H9 (cell line): ENCODE results near the gene SMAD6. TPM values are rescaled to one million over a fixed set of nuclear protein-coding genes. Genes with fewer than 3 reads are reported as not detected.

ENCODE experiments used
- DNase-seq: peaks from one replicate; pipeline ENCODE4 v3.0.0-alpha.2; 2017
- H2AFZ ChIP-seq: one replicate; pipeline ENCODE4 v1.6.1; 2013; ENCODE audit warnings: mild to moderate bottlenecking, low read length, control low read depth, moderate library complexity
- H2AK5ac ChIP-seq: 2 replicates; pipeline ENCODE4 v1.6.1; 2013; ENCODE audit warnings: low read length, control low read depth, mixed read lengths; ENCODE audit not compliant: insufficient read length
- H2BK120ac ChIP-seq: one replicate; pipeline ENCODE4 v1.6.1; 2013; ENCODE audit warnings: low read depth, mild to moderate bottlenecking, low read length, control low read depth, inconsistent platforms; ENCODE audit not compliant: poor library complexity, severe bottlenecking
- H2BK12ac ChIP-seq: 2 replicates; pipeline ENCODE4 v1.6.1; 2013; ENCODE audit warnings: low read length, control low read depth, mixed read lengths, low read depth; ENCODE audit not compliant: insufficient read length
- H2BK15ac ChIP-seq: 2 replicates; pipeline ENCODE4 v1.6.1; 2013; ENCODE audit warnings: low read depth, low read length, control low read depth
- H2BK20ac ChIP-seq: one replicate; pipeline ENCODE4 v1.6.1; 2013; ENCODE audit warnings: low read depth, mild to moderate bottlenecking, low read length, control low read depth, inconsistent platforms; ENCODE audit not compliant: poor library complexity, severe bottlenecking
- H2BK5ac ChIP-seq: 2 replicates; pipeline ENCODE4 v1.6.1; 2013; ENCODE audit warnings: low read length, control low read depth, mixed read lengths; ENCODE audit not compliant: insufficient read length
- H3K14ac ChIP-seq: 2 replicates; pipeline ENCODE4 v1.6.1; 2013; ENCODE audit warnings: low read length, control low read depth; ENCODE audit not compliant: insufficient read depth
- H3K18ac ChIP-seq: 2 replicates; pipeline ENCODE4 v1.6.1; 2013; ENCODE audit warnings: low read depth, mild to moderate bottlenecking, mixed read lengths, low read length, control low read depth; ENCODE audit not compliant: insufficient read length
- H3K23ac ChIP-seq: 2 replicates; pipeline ENCODE4 v1.6.1; 2013; ENCODE audit warnings: low read length, control low read depth, mixed read lengths, low read depth; ENCODE audit not compliant: insufficient read length
- H3K23me2 ChIP-seq: 2 replicates; pipeline ENCODE4 v1.6.1; 2013; ENCODE audit warnings: low read depth, mild to moderate bottlenecking, mixed read lengths, low read length, control low read depth; ENCODE audit not compliant: insufficient read length, poor library complexity, severe bottlenecking
- H3K27ac ChIP-seq: 2 replicates; pipeline ENCODE4 v1.5.1; 2013; ENCODE audit warnings: low read length, control low read depth, mixed read lengths, low read depth; ENCODE audit not compliant: insufficient read length
- H3K27me3 ChIP-seq: 2 replicates; pipeline ENCODE4 v1.6.1; 2013; ENCODE audit warnings: low read length, control low read depth, inconsistent platforms; ENCODE audit not compliant: insufficient read depth
- H3K4ac ChIP-seq: 2 replicates; pipeline ENCODE4 v1.6.1; 2013; ENCODE audit warnings: low read depth, mild to moderate bottlenecking, control low read depth, inconsistent platforms, low read length, moderate library complexity
- H3K4me1 ChIP-seq: 2 replicates; pipeline ENCODE4 v1.6.1; 2013; ENCODE audit warnings: low read length, control low read depth, inconsistent platforms; ENCODE audit not compliant: insufficient read depth
- H3K4me2 ChIP-seq: 2 replicates; pipeline ENCODE4 v1.6.1; 2013; ENCODE audit warnings: low read length, control low read depth, mixed read lengths; ENCODE audit not compliant: insufficient read length, insufficient read depth
- H3K56ac ChIP-seq: 2 replicates; pipeline ENCODE4 v1.6.1; 2013; ENCODE audit warnings: low read depth, mild to moderate bottlenecking, mixed read lengths, low read length, control low read depth; ENCODE audit not compliant: insufficient read length
- H3K79me1 ChIP-seq: 2 replicates; pipeline ENCODE4 v1.6.1; 2013; ENCODE audit warnings: low read depth, mild to moderate bottlenecking, moderate library complexity, low read length, control low read depth, inconsistent platforms; ENCODE audit not compliant: insufficient read depth, poor library complexity, severe bottlenecking
- H3K79me2 ChIP-seq: 2 replicates; pipeline ENCODE4 v1.6.1; 2013; ENCODE audit warnings: low read length, control low read depth, inconsistent platforms; ENCODE audit not compliant: insufficient read depth
- H3K9ac ChIP-seq: 2 replicates; pipeline ENCODE4 v1.6.1; 2013; ENCODE audit warnings: low read length, control low read depth, mixed read lengths; ENCODE audit not compliant: insufficient read length; ENCODE audit errors: extremely low read depth
- H3K9me3 ChIP-seq: one replicate; pipeline ENCODE4 v1.6.1; 2013; ENCODE audit warnings: low read depth, low read length, inconsistent platforms; ENCODE audit not compliant: control insufficient read depth
- H3T11ph ChIP-seq: one replicate; pipeline ENCODE4 v1.6.1; 2013; ENCODE audit warnings: mild to moderate bottlenecking, low read length, control low read depth, inconsistent platforms
- H4K20me1 ChIP-seq: one replicate; pipeline ENCODE4 v1.6.1; 2013; ENCODE audit not compliant: control insufficient read depth, insufficient read length, insufficient read depth
- H4K5ac ChIP-seq: 2 replicates; pipeline ENCODE4 v1.6.1; 2013; ENCODE audit warnings: low read depth, mild to moderate bottlenecking, mixed read lengths, low read length, control low read depth; ENCODE audit not compliant: insufficient read length
- H4K8ac ChIP-seq: replicated peaks from 2 replicates; pipeline ENCODE4 v1.6.1; 2013; ENCODE audit warnings: low read length, control low read depth, mixed read lengths, low read depth; ENCODE audit not compliant: insufficient read length
- H4K91ac ChIP-seq: 2 replicates; pipeline ENCODE4 v1.6.1; 2013; ENCODE audit warnings: low read depth, mild to moderate bottlenecking, moderate library complexity, mixed read lengths, low read length, control low read depth; ENCODE audit not compliant: insufficient read length
- H3K27ac Mint-ChIP-seq, 3 experiments: 2 replicates in 2 of 3; 3 replicates in 1 of 3; pipeline ENCODE4 v1.8.0; 2020 to 2021; ENCODE audit warnings: mixed read lengths in 3 of 3, mild to moderate bottlenecking in 1 of 3, moderate library complexity in 1 of 3
- H3K27me3 Mint-ChIP-seq: 2 replicates; pipeline ENCODE4 v1.8.0; 2021; ENCODE audit warnings: low read depth, mild to moderate bottlenecking, moderate library complexity, mixed read lengths
- H3K36me3 Mint-ChIP-seq, 3 experiments: 2 replicates in 2 of 3; 3 replicates in 1 of 3; pipeline ENCODE4 v1.8.0; 2020 to 2021; ENCODE audit warnings: low read depth in 3 of 3, mixed read lengths in 3 of 3; ENCODE audit not compliant: insufficient read depth in 1 of 3
- H3K4me1 Mint-ChIP-seq, 2 experiments: 2 replicates each; pipeline ENCODE4 v1.8.0; 2020; ENCODE audit warnings: mixed read lengths in 2 of 2
- H3K4me3 Mint-ChIP-seq, 2 experiments: 2 replicates in 1 of 2; 3 replicates in 1 of 2; pipeline ENCODE4 v1.8.0; 2020 to 2021; ENCODE audit warnings: mild to moderate bottlenecking in 2 of 2, mixed read lengths in 2 of 2, moderate library complexity in 1 of 2
- H3K9me3 Mint-ChIP-seq, 2 experiments: 2 replicates in 1 of 2; 3 replicates in 1 of 2; pipeline ENCODE4 v1.8.0; 2020; ENCODE audit warnings: mild to moderate bottlenecking in 2 of 2, mixed read lengths in 2 of 2, moderate library complexity in 1 of 2
- CTCF ChIP-seq: fragments of 200-600 bp; sonication (generic); conservative IDR thresholded peaks from 3 replicates; pipeline ENCODE4 v1.8.0; 2021; ENCODE audit warnings: antibody characterized with exemption, mild to moderate bottlenecking
- WGBS: extraction: QIAGEN DNeasy Blood & Tissue Kit; methylation state at CpG from one replicate; pipeline ENCODE4 v1.1.7; 2013; ENCODE audit warnings: missing lambda C conversion rate, low lambda C conversion rate, mixed read lengths; ENCODE audit not compliant: insufficient read length; ENCODE audit errors: extremely low coverage; 5-methylcytosine and 5-hydroxymethylcytosine counted together
- total RNA-seq: library from RNA; stranded (reverse); gene quantifications from 2 replicates; pipeline ENCODE4 v1.2.1, GENCODE V29; 2021

Gene SMAD6
- total RNA-seq, 1 experiment from 2014 or later: 6.0 TPM

- H3K27ac ChIP-seq: no peak overlapping the region
- H4K5ac ChIP-seq: no peak overlapping the region
- no peak overlapping the region for H3K4ac ChIP-seq
- H3K9me3 Mint-ChIP-seq: peaks cover 9 to 15% of the 10 kb centered on the region in 2 experiments
- no peak overlapping the region for H3K23ac ChIP-seq
- no peak overlapping the region for H2BK12ac ChIP-seq
- no peak overlapping the region for H2BK5ac ChIP-seq
- H3K36me3 Mint-ChIP-seq: peaks cover 6 to 13% (median 10%) of the 10 kb centered on the region in 3 experiments
- no peak overlapping the region; a peak in 1 of 7 replicates for H3K27ac Mint-ChIP-seq
- no peak overlapping the region for H3K18ac ChIP-seq
- no CpG with 5 or more reads among the region's 3 CpGs for WGBS
- H3K4me2 ChIP-seq: no peak overlapping the region
- no peak overlapping the region for H2BK15ac ChIP-seq
- H2BK20ac ChIP-seq: no peak overlapping the region
- DNase-seq: no peak
- peaks cover 4% of the 10 kb centered on the region for H3K27me3 Mint-ChIP-seq
- H3K23me2 ChIP-seq: no peaks in the 10 kb centered on the region
- no peak overlapping the region for H3K14ac ChIP-seq
- H3K56ac ChIP-seq: no peak overlapping the region
- H3K79me2 ChIP-seq: no peaks in the 10 kb centered on the region
- no peak overlapping the region for H2AFZ ChIP-seq
- no peak overlapping the region for H4K91ac ChIP-seq
- no peaks in the 10 kb centered on the region for H3K79me1 ChIP-seq
- no peak overlapping the region for H3K4me3 Mint-ChIP-seq
- H3K4me1 ChIP-seq: no peaks in the 10 kb centered on the region
- H4K20me1 ChIP-seq: no peaks in the 10 kb centered on the region
- no peak overlapping the region for H3K9ac ChIP-seq
- H3K27me3 ChIP-seq: no peaks in the 10 kb centered on the region
- H3K4me1 Mint-ChIP-seq: peaks cover 6 to 10% of the 10 kb centered on the region in 2 experiments
- H2AK5ac ChIP-seq: no peak overlapping the region
- H4K8ac ChIP-seq: no peak overlapping the region
- H3K9me3 ChIP-seq: no peaks in the 10 kb centered on the region
- H3T11ph ChIP-seq: no peak overlapping the region
- no peak overlapping the region for H2BK120ac ChIP-seq
- no peak for TF ChIP-seq CTCF
These were observed 114.2 kb downstream of the SMAD6 start for GRCh38 chr15:66816201-66816600.
